ENCODE measurements around the gene NFKBIA. TPM values are rescaled to one million over a fixed set of nuclear protein-coding genes. Genes with fewer than 3 reads are reported as not detected.

The NFKBIA gene
- total RNA-seq, 1 experiment from 2014 or later = 99.4 TPM

GRCh38 chr14:35351897-35352273, 52.7 kb downstream of the NFKBIA start:
- intact Hi-C loops (cut with micrococcal nuclease; ENCODE audit: unreplicated experiment) (no loop called here), in situ Hi-C loops (cut with HindIII; ENCODE audit: low pct_unique_long_range_greater_than_20kb, low sequenced_read_pairs) (no loop called here)
- BruUV-seq (replicated peaks) = no TSS peak
- TF ChIP-seq POLR2AphosphoS5 (IDR thresholded peaks at IDR 0.05; ENCODE audit: low read depth, low read length) = no peak
- TF ChIP-seq, protein P1, sequence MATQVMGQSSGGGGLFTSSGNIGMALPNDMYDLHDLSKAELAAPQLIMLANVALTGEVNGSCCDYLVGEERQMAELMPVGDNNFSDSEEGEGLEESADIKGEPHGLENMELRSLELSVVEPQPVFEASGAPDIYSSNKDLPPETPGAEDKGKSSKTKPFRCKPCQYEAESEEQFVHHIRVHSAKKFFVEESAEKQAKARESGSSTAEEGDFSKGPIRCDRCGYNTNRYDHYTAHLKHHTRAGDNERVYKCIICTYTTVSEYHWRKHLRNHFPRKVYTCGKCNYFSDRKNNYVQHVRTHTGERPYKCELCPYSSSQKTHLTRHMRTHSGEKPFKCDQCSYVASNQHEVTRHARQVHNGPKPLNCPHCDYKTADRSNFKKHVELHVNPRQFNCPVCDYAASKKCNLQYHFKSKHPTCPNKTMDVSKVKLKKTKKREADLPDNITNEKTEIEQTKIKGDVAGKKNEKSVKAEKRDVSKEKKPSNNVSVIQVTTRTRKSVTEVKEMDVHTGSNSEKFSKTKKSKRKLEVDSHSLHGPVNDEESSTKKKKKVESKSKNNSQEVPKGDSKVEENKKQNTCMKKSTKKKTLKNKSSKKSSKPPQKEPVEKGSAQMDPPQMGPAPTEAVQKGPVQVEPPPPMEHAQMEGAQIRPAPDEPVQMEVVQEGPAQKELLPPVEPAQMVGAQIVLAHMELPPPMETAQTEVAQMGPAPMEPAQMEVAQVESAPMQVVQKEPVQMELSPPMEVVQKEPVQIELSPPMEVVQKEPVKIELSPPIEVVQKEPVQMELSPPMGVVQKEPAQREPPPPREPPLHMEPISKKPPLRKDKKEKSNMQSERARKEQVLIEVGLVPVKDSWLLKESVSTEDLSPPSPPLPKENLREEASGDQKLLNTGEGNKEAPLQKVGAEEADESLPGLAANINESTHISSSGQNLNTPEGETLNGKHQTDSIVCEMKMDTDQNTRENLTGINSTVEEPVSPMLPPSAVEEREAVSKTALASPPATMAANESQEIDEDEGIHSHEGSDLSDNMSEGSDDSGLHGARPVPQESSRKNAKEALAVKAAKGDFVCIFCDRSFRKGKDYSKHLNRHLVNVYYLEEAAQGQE (IDR thresholded peaks at IDR 0.05; ENCODE audit: insufficient read depth in 1 of 2, low read depth in 2 of 2, low read length in 1 of 2) = no peak
- TF ChIP-seq, protein P2, sequence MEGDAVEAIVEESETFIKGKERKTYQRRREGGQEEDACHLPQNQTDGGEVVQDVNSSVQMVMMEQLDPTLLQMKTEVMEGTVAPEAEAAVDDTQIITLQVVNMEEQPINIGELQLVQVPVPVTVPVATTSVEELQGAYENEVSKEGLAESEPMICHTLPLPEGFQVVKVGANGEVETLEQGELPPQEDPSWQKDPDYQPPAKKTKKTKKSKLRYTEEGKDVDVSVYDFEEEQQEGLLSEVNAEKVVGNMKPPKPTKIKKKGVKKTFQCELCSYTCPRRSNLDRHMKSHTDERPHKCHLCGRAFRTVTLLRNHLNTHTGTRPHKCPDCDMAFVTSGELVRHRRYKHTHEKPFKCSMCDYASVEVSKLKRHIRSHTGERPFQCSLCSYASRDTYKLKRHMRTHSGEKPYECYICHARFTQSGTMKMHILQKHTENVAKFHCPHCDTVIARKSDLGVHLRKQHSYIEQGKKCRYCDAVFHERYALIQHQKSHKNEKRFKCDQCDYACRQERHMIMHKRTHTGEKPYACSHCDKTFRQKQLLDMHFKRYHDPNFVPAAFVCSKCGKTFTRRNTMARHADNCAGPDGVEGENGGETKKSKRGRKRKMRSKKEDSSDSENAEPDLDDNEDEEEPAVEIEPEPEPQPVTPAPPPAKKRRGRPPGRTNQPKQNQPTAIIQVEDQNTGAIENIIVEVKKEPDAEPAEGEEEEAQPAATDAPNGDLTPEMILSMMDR (IDR thresholded peaks at IDR 0.05) = no peak
- no peak for TF ChIP-seq TCF7L2 (IDR thresholded peaks at IDR 0.05; ENCODE audit: low read depth, low read length)
- Histone ChIP-seq H3K9me3 (ENCODE audit: control insufficient read depth, insufficient read depth, low read depth, low read length) (no peaks in the 10 kb centered on the region), H3K4me3 (ENCODE audit: low read depth in 2 of 2, low read length in 2 of 2) (no peak overlapping the region), H3K36me3 (ENCODE audit: control insufficient read depth, insufficient read depth, low read length) (no peaks in the 10 kb centered on the region), H3K4me1 (ENCODE audit: control insufficient read depth, insufficient read depth, low read length) (peaks cover 44% of the 10 kb centered on the region), H3K27me3 (ENCODE audit: control insufficient read depth, insufficient read depth, low read length) (no peaks in the 10 kb centered on the region), H3K27ac (ENCODE audit: low read length) (peak overlapping the region; percentile 63; the same call in 1 of the 2 replicates)
- POLR2A ChIA-PET = no interaction called here
- ATAC-seq (no peak), DNase-seq (ENCODE audit: low read depth, low spot score) (no peak)
- CTCF ChIA-PET = interaction anchor here (0.6 to 0.7 kb wide), 2 partner anchors 23 to 50 kb away, joined by 4 to 7 read pairs; no protein-coding TSS in a partner anchor

Other genes starting within 250 kb of the NFKBIA start
- gene PSMA6, start 112.4 kb downstream of the NFKBIA start, total RNA-seq (2021; ENCODE audit: unreplicated experiment) = 197 TPM
- not detected for gene INSM2, start 129.4 kb upstream of the NFKBIA start, total RNA-seq (2021; ENCODE audit: unreplicated experiment)

Measured in Panc1 (cell line).